ENCODE data around the gene U2SURP. TPM values are rescaled to one million over a fixed set of nuclear protein-coding genes. Genes with fewer than 3 reads are reported as not detected.

U2SURP gene
- total RNA-seq, 1 experiment from 2014 or later = 168 TPM

GRCh38 chr3:142971431-142971830 lies 29.9 kb upstream of the U2SURP start:
- no peak overlapping the region for H2AK5ac ChIP-seq (ENCODE audit: insufficient read length, low read length)
- no peak overlapping the region for H2BK20ac ChIP-seq (ENCODE audit: low read depth, low read length, poor library complexity, severe bottlenecking)
- H2BK15ac ChIP-seq (ENCODE audit: low read depth, low read length) = no peak overlapping the region
- H2BK5ac ChIP-seq (ENCODE audit: insufficient read length, low read length) = no peak overlapping the region
- H3K4me3 Mint-ChIP-seq = no peak overlapping the region
- no peaks in the 10 kb centered on the region for H3K23me2 ChIP-seq (ENCODE audit: insufficient read length, low read depth, low read length, poor library complexity, severe bottlenecking)
- no peak overlapping the region for H3K14ac ChIP-seq (ENCODE audit: insufficient read depth, low read length)
- H3T11ph ChIP-seq (ENCODE audit: low read length) = no peak overlapping the region
- no peaks in the 10 kb centered on the region for H3K79me1 ChIP-seq (ENCODE audit: insufficient read depth, low read depth, low read length, poor library complexity, severe bottlenecking)
- DNase-seq = no peak
- TF ChIP-seq CTCF (conservative IDR thresholded peaks at IDR 0.05) = no peak
- no peak overlapping the region for H3K4me2 ChIP-seq (ENCODE audit: insufficient read depth, insufficient read length, low read length)
- H4K8ac ChIP-seq (replicated peaks; ENCODE audit: insufficient read length, low read depth, low read length) = no peak overlapping the region
- no peak overlapping the region for H3K18ac ChIP-seq (ENCODE audit: insufficient read length, low read depth, low read length)
- H3K23ac ChIP-seq (ENCODE audit: insufficient read length, low read depth, low read length) = no peak overlapping the region
- no peak overlapping the region for H2AFZ ChIP-seq (ENCODE audit: low read length)
- no peak overlapping the region for H3K27ac Mint-ChIP-seq
- no peak overlapping the region for H4K5ac ChIP-seq (ENCODE audit: insufficient read length, low read depth, low read length)
- H2BK12ac ChIP-seq (ENCODE audit: insufficient read length, low read depth, low read length) = no peak overlapping the region
- no peaks in the 10 kb centered on the region for H4K20me1 ChIP-seq (ENCODE audit: control insufficient read depth, insufficient read depth, insufficient read length)
- H3K9me3 ChIP-seq (ENCODE audit: control insufficient read depth, low read depth, low read length) = no peaks in the 10 kb centered on the region
- H3K27me3 Mint-ChIP-seq (ENCODE audit: low read depth) = peaks cover 6% of the 10 kb centered on the region
- no CpG with 5 or more reads among the region's 3 CpGs for WGBS (ENCODE audit: extremely low coverage, insufficient read length, low lambda C conversion rate)
- H3K4ac ChIP-seq (ENCODE audit: low read depth, low read length) = no peak overlapping the region
- peaks cover 2 to 3% of the 10 kb centered on the region in 2 experiments; a peak in 1 of 4 replicates for H3K4me1 Mint-ChIP-seq
- no peaks in the 10 kb centered on the region for H3K36me3 Mint-ChIP-seq (ENCODE audit: insufficient read depth in 1 of 3, low read depth in 3 of 3)
- no peaks in the 10 kb centered on the region for H3K4me1 ChIP-seq (ENCODE audit: insufficient read depth, low read length)
- H3K9me3 Mint-ChIP-seq = no peaks in the 10 kb centered on the region; a peak in 1 of 5 replicates
- no peak overlapping the region for H3K9ac ChIP-seq (ENCODE audit: extremely low read depth, insufficient read length, low read length)
- H2BK120ac ChIP-seq (ENCODE audit: low read depth, low read length, poor library complexity, severe bottlenecking) = no peak overlapping the region
- H4K91ac ChIP-seq (ENCODE audit: insufficient read length, low read depth, low read length) = no peak overlapping the region
- no peaks in the 10 kb centered on the region for H3K27me3 ChIP-seq (ENCODE audit: insufficient read depth, low read length)
- H3K27ac ChIP-seq (ENCODE audit: insufficient read length, low read depth, low read length) = no peak overlapping the region
- no peak overlapping the region for H3K56ac ChIP-seq (ENCODE audit: insufficient read length, low read depth, low read length)
- no peaks in the 10 kb centered on the region for H3K79me2 ChIP-seq (ENCODE audit: insufficient read depth, low read length)

Data from H9 (cell line).